H9 (cell line): ENCODE results near the gene PNLIP. TPM values are rescaled to one million over a fixed set of nuclear protein-coding genes. Genes with fewer than 3 reads are reported as not detected.

ENCODE experiments used
- DNase-seq: peaks from one replicate; pipeline ENCODE4 v3.0.0-alpha.2; 2017
- H2AFZ ChIP-seq: one replicate; pipeline ENCODE4 v1.6.1; 2013; ENCODE audit warnings: mild to moderate bottlenecking, low read length, control low read depth, moderate library complexity
- H2AK5ac ChIP-seq: 2 replicates; pipeline ENCODE4 v1.6.1; 2013; ENCODE audit warnings: low read length, control low read depth, mixed read lengths; ENCODE audit not compliant: insufficient read length
- H2BK120ac ChIP-seq: one replicate; pipeline ENCODE4 v1.6.1; 2013; ENCODE audit warnings: low read depth, mild to moderate bottlenecking, low read length, control low read depth, inconsistent platforms; ENCODE audit not compliant: poor library complexity, severe bottlenecking
- H2BK12ac ChIP-seq: 2 replicates; pipeline ENCODE4 v1.6.1; 2013; ENCODE audit warnings: low read length, control low read depth, mixed read lengths, low read depth; ENCODE audit not compliant: insufficient read length
- H2BK15ac ChIP-seq: 2 replicates; pipeline ENCODE4 v1.6.1; 2013; ENCODE audit warnings: low read depth, low read length, control low read depth
- H2BK20ac ChIP-seq: one replicate; pipeline ENCODE4 v1.6.1; 2013; ENCODE audit warnings: low read depth, mild to moderate bottlenecking, low read length, control low read depth, inconsistent platforms; ENCODE audit not compliant: poor library complexity, severe bottlenecking
- H2BK5ac ChIP-seq: 2 replicates; pipeline ENCODE4 v1.6.1; 2013; ENCODE audit warnings: low read length, control low read depth, mixed read lengths; ENCODE audit not compliant: insufficient read length
- H3K14ac ChIP-seq: 2 replicates; pipeline ENCODE4 v1.6.1; 2013; ENCODE audit warnings: low read length, control low read depth; ENCODE audit not compliant: insufficient read depth
- H3K18ac ChIP-seq: 2 replicates; pipeline ENCODE4 v1.6.1; 2013; ENCODE audit warnings: low read depth, mild to moderate bottlenecking, mixed read lengths, low read length, control low read depth; ENCODE audit not compliant: insufficient read length
- H3K23ac ChIP-seq: 2 replicates; pipeline ENCODE4 v1.6.1; 2013; ENCODE audit warnings: low read length, control low read depth, mixed read lengths, low read depth; ENCODE audit not compliant: insufficient read length
- H3K23me2 ChIP-seq: 2 replicates; pipeline ENCODE4 v1.6.1; 2013; ENCODE audit warnings: low read depth, mild to moderate bottlenecking, mixed read lengths, low read length, control low read depth; ENCODE audit not compliant: insufficient read length, poor library complexity, severe bottlenecking
- H3K27ac ChIP-seq: 2 replicates; pipeline ENCODE4 v1.5.1; 2013; ENCODE audit warnings: low read length, control low read depth, mixed read lengths, low read depth; ENCODE audit not compliant: insufficient read length
- H3K27me3 ChIP-seq: 2 replicates; pipeline ENCODE4 v1.6.1; 2013; ENCODE audit warnings: low read length, control low read depth, inconsistent platforms; ENCODE audit not compliant: insufficient read depth
- H3K4ac ChIP-seq: 2 replicates; pipeline ENCODE4 v1.6.1; 2013; ENCODE audit warnings: low read depth, mild to moderate bottlenecking, control low read depth, inconsistent platforms, low read length, moderate library complexity
- H3K4me1 ChIP-seq: 2 replicates; pipeline ENCODE4 v1.6.1; 2013; ENCODE audit warnings: low read length, control low read depth, inconsistent platforms; ENCODE audit not compliant: insufficient read depth
- H3K4me2 ChIP-seq: 2 replicates; pipeline ENCODE4 v1.6.1; 2013; ENCODE audit warnings: low read length, control low read depth, mixed read lengths; ENCODE audit not compliant: insufficient read length, insufficient read depth
- H3K56ac ChIP-seq: 2 replicates; pipeline ENCODE4 v1.6.1; 2013; ENCODE audit warnings: low read depth, mild to moderate bottlenecking, mixed read lengths, low read length, control low read depth; ENCODE audit not compliant: insufficient read length
- H3K79me1 ChIP-seq: 2 replicates; pipeline ENCODE4 v1.6.1; 2013; ENCODE audit warnings: low read depth, mild to moderate bottlenecking, moderate library complexity, low read length, control low read depth, inconsistent platforms; ENCODE audit not compliant: insufficient read depth, poor library complexity, severe bottlenecking
- H3K79me2 ChIP-seq: 2 replicates; pipeline ENCODE4 v1.6.1; 2013; ENCODE audit warnings: low read length, control low read depth, inconsistent platforms; ENCODE audit not compliant: insufficient read depth
- H3K9ac ChIP-seq: 2 replicates; pipeline ENCODE4 v1.6.1; 2013; ENCODE audit warnings: low read length, control low read depth, mixed read lengths; ENCODE audit not compliant: insufficient read length; ENCODE audit errors: extremely low read depth
- H3K9me3 ChIP-seq: one replicate; pipeline ENCODE4 v1.6.1; 2013; ENCODE audit warnings: low read depth, low read length, inconsistent platforms; ENCODE audit not compliant: control insufficient read depth
- H3T11ph ChIP-seq: one replicate; pipeline ENCODE4 v1.6.1; 2013; ENCODE audit warnings: mild to moderate bottlenecking, low read length, control low read depth, inconsistent platforms
- H4K20me1 ChIP-seq: one replicate; pipeline ENCODE4 v1.6.1; 2013; ENCODE audit not compliant: control insufficient read depth, insufficient read length, insufficient read depth
- H4K5ac ChIP-seq: 2 replicates; pipeline ENCODE4 v1.6.1; 2013; ENCODE audit warnings: low read depth, mild to moderate bottlenecking, mixed read lengths, low read length, control low read depth; ENCODE audit not compliant: insufficient read length
- H4K8ac ChIP-seq: replicated peaks from 2 replicates; pipeline ENCODE4 v1.6.1; 2013; ENCODE audit warnings: low read length, control low read depth, mixed read lengths, low read depth; ENCODE audit not compliant: insufficient read length
- H4K91ac ChIP-seq: 2 replicates; pipeline ENCODE4 v1.6.1; 2013; ENCODE audit warnings: low read depth, mild to moderate bottlenecking, moderate library complexity, mixed read lengths, low read length, control low read depth; ENCODE audit not compliant: insufficient read length
- H3K27ac Mint-ChIP-seq, 3 experiments: 2 replicates in 2 of 3; 3 replicates in 1 of 3; pipeline ENCODE4 v1.8.0; 2020 to 2021; ENCODE audit warnings: mixed read lengths in 3 of 3, mild to moderate bottlenecking in 1 of 3, moderate library complexity in 1 of 3
- H3K27me3 Mint-ChIP-seq: 2 replicates; pipeline ENCODE4 v1.8.0; 2021; ENCODE audit warnings: low read depth, mild to moderate bottlenecking, moderate library complexity, mixed read lengths
- H3K36me3 Mint-ChIP-seq, 3 experiments: 2 replicates in 2 of 3; 3 replicates in 1 of 3; pipeline ENCODE4 v1.8.0; 2020 to 2021; ENCODE audit warnings: low read depth in 3 of 3, mixed read lengths in 3 of 3; ENCODE audit not compliant: insufficient read depth in 1 of 3
- H3K4me1 Mint-ChIP-seq, 2 experiments: 2 replicates each; pipeline ENCODE4 v1.8.0; 2020; ENCODE audit warnings: mixed read lengths in 2 of 2
- H3K4me3 Mint-ChIP-seq, 2 experiments: 2 replicates in 1 of 2; 3 replicates in 1 of 2; pipeline ENCODE4 v1.8.0; 2020 to 2021; ENCODE audit warnings: mild to moderate bottlenecking in 2 of 2, mixed read lengths in 2 of 2, moderate library complexity in 1 of 2
- H3K9me3 Mint-ChIP-seq, 2 experiments: 2 replicates in 1 of 2; 3 replicates in 1 of 2; pipeline ENCODE4 v1.8.0; 2020; ENCODE audit warnings: mild to moderate bottlenecking in 2 of 2, mixed read lengths in 2 of 2, moderate library complexity in 1 of 2
- WGBS: extraction: QIAGEN DNeasy Blood & Tissue Kit; methylation state at CpG from one replicate; pipeline ENCODE4 v1.1.7; 2013; ENCODE audit warnings: missing lambda C conversion rate, low lambda C conversion rate, mixed read lengths; ENCODE audit not compliant: insufficient read length; ENCODE audit errors: extremely low coverage; 5-methylcytosine and 5-hydroxymethylcytosine counted together
- total RNA-seq: library from RNA; stranded (reverse); gene quantifications from 2 replicates; pipeline ENCODE4 v1.2.1, GENCODE V29; 2021
- TF ChIP-seq, protein P1 (sequence below): fragments of 200-600 bp; sonication (generic); conservative IDR thresholded peaks from 3 replicates; pipeline ENCODE4 v1.8.0; 2021; ENCODE audit warnings: antibody characterized with exemption, mild to moderate bottlenecking

Gene PNLIP
- total RNA-seq, 1 experiment from 2014 or later = not detected

DNA sequence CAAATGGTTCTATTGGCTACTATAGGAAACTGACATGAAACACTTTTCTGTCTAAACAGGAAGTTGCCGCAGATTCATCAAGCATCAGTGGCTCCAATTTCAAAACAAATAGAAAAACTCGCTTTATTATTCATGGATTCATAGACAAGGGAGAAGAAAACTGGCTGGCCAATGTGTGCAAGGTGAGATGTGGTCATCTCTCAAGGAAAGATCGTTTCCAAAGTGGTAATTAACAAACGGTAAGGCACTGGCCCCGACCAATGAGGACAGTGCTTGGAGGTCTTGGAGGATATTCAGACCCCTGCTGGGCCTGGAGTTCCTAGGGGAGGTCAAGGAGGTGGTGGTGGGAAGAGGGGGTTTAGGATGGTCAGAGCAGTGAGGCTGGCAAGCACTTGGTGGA is 2.6 kb downstream of the PNLIP start:
- H3T11ph ChIP-seq = no peak overlapping the region
- no peak overlapping the region for H4K91ac ChIP-seq
- no peaks in the 10 kb centered on the region for H3K23me2 ChIP-seq
- no peaks in the 10 kb centered on the region for H3K27me3 ChIP-seq
- no peak overlapping the region for H2AK5ac ChIP-seq
- H3K18ac ChIP-seq = no peak overlapping the region
- H3K79me2 ChIP-seq = no peaks in the 10 kb centered on the region
- Mint-ChIP-seq H3K9me3 (no peaks in the 10 kb centered on the region), H3K27me3 (no peaks in the 10 kb centered on the region), H3K4me3 (no peak overlapping the region), H3K4me1 (no peaks in the 10 kb centered on the region), H3K36me3 (no peaks in the 10 kb centered on the region), H3K27ac (no peak overlapping the region; a peak in 1 of 7 replicates)
- H3K23ac ChIP-seq = no peak overlapping the region
- no peak for DNase-seq
- H3K79me1 ChIP-seq = no peaks in the 10 kb centered on the region
- H3K9me3 ChIP-seq = no peaks in the 10 kb centered on the region
- no peak overlapping the region for H2BK15ac ChIP-seq
- no peak overlapping the region for H3K4ac ChIP-seq
- H3K27ac ChIP-seq = no peak overlapping the region
- no peak overlapping the region for H2AFZ ChIP-seq
- WGBS = no CpG with 5 or more reads among the region's 5 CpGs
- H3K14ac ChIP-seq = no peak overlapping the region
- no peak overlapping the region for H2BK5ac ChIP-seq
- no peak overlapping the region for H2BK12ac ChIP-seq
- no peak overlapping the region for H2BK120ac ChIP-seq
- no peak overlapping the region for H3K4me2 ChIP-seq
- no peak overlapping the region for H4K8ac ChIP-seq
- no peaks in the 10 kb centered on the region; the same call in 1 of the 2 replicates for H3K4me1 ChIP-seq
- no peak overlapping the region for H3K56ac ChIP-seq
- TF ChIP-seq, protein P1, sequence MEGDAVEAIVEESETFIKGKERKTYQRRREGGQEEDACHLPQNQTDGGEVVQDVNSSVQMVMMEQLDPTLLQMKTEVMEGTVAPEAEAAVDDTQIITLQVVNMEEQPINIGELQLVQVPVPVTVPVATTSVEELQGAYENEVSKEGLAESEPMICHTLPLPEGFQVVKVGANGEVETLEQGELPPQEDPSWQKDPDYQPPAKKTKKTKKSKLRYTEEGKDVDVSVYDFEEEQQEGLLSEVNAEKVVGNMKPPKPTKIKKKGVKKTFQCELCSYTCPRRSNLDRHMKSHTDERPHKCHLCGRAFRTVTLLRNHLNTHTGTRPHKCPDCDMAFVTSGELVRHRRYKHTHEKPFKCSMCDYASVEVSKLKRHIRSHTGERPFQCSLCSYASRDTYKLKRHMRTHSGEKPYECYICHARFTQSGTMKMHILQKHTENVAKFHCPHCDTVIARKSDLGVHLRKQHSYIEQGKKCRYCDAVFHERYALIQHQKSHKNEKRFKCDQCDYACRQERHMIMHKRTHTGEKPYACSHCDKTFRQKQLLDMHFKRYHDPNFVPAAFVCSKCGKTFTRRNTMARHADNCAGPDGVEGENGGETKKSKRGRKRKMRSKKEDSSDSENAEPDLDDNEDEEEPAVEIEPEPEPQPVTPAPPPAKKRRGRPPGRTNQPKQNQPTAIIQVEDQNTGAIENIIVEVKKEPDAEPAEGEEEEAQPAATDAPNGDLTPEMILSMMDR = no peak
- H2BK20ac ChIP-seq = no peak overlapping the region
- H3K9ac ChIP-seq = no peak overlapping the region
- no peak overlapping the region for H4K5ac ChIP-seq
- H4K20me1 ChIP-seq = no peaks in the 10 kb centered on the region
